CD4-positive, alpha-beta T cell (primary cell): Measurements from ENCODE around the gene ANKRD9. TPM values are rescaled to one million over a fixed set of nuclear protein-coding genes. Genes with fewer than 3 reads are reported as not detected.
"Not testable (repeated sequence)": the region's sequence is repeated elsewhere in the genome, so short reads cannot be mapped to it uniquely, and the experiment has no call there.

Experiments used
- ATAC-seq: fragments of 200-7000 bp; cut with Tn5 transposase; one replicate; pipeline ENCODE4 v1.10.0; 2022; ENCODE audit warnings: mild to moderate bottlenecking; ENCODE audit not compliant: poor library complexity
- CTCF ChIA-PET: fragments of 350-600 bp; sonication (Branson Sonifier 250); formaldehyde crosslinking; loops from one replicate; lab custom pipeline; 2021; ENCODE audit warnings: antibody characterized with exemption, inconsistent platforms; lab: Charles Lee
- POLR2A ChIA-PET: fragments of 350-600 bp; sonication (Branson Sonifier 250); formaldehyde crosslinking; loops from one replicate; lab custom pipeline; 2021; ENCODE audit warnings: antibody characterized with exemption, inconsistent platforms; lab: Charles Lee
- DNase-seq, 14 experiments: peaks; one replicate each; pipeline ENCODE4 v3.0.0-alpha.2; 2013 to 2020; ENCODE audit warnings: mixed read lengths in 2 of 14
- H3K27ac ChIP-seq, 2 donors: one replicate each; pipeline versions ENCODE4 v1.5.1 to v1.7.0; 2013; ENCODE audit warnings: low read length in 2 of 2, low read depth in 1 of 2, mild to moderate bottlenecking in 1 of 2
- H3K27me3 ChIP-seq, 2 experiments: 1 replicate in 1 of 2; 2 replicates in 1 of 2; pipeline versions ENCODE4 v1.6.1 to v1.7.0; 2013; ENCODE audit warnings: low read length in 2 of 2, control low read depth in 1 of 2, mild to moderate bottlenecking in 1 of 2, moderate library complexity in 1 of 2; ENCODE audit not compliant: insufficient read depth in 2 of 2, control insufficient read depth in 1 of 2
- H3K36me3 ChIP-seq: one replicate; pipeline ENCODE4 v1.6.1; 2013; ENCODE audit warnings: low read length, control low read depth; ENCODE audit not compliant: insufficient read depth
- H3K4me1 ChIP-seq: one replicate; pipeline ENCODE4 v1.6.1; 2013; ENCODE audit warnings: low read length, control low read depth; ENCODE audit not compliant: insufficient read depth
- H3K4me3 ChIP-seq: one replicate; pipeline ENCODE4 v1.5.1; 2013; ENCODE audit warnings: mild to moderate bottlenecking, low read length, moderate library complexity
- H3K9me3 ChIP-seq, 2 experiments: 1 replicate in 1 of 2; 2 replicates in 1 of 2; pipeline versions ENCODE4 v1.6.1 to v1.7.0; 2013; ENCODE audit warnings: low read length in 2 of 2, mild to moderate bottlenecking in 2 of 2, control low read depth in 1 of 2, moderate library complexity in 1 of 2; ENCODE audit not compliant: control insufficient read depth in 1 of 2, insufficient read depth in 1 of 2
- H3K27ac Mint-ChIP-seq: one replicate; pipeline ENCODE4 v1.8.0; 2020; ENCODE audit warnings: mixed read lengths
- H3K27me3 Mint-ChIP-seq: one replicate; pipeline ENCODE4 v1.8.0; 2021; ENCODE audit warnings: mixed read lengths
- H3K36me3 Mint-ChIP-seq: one replicate; pipeline ENCODE4 v1.8.0; 2021; ENCODE audit warnings: low read depth, mixed read lengths
- H3K4me1 Mint-ChIP-seq: one replicate; pipeline ENCODE4 v1.8.0; 2021; ENCODE audit warnings: low read depth, mixed read lengths
- H3K4me3 Mint-ChIP-seq: one replicate; pipeline ENCODE4 v1.8.0; 2020; ENCODE audit warnings: mild to moderate bottlenecking, mixed read lengths
- H3K9me3 Mint-ChIP-seq: one replicate; pipeline ENCODE4 v1.8.0; 2020; ENCODE audit warnings: mixed read lengths
- CTCF ChIP-seq: fragments of 200-600 bp; IDR thresholded peaks from one replicate; pipeline ENCODE4 v1.8.0; 2022; ENCODE audit warnings: antibody characterized with exemption, mild to moderate bottlenecking
- intact Hi-C, 2 experiments: fragments of 100-400 bp; cut with DNase I in 1 of 2; cut with micrococcal nuclease in 1 of 2; formaldehyde crosslinking; loops; one replicate each; pipeline versions ENCODE4 v1.15.1 to v1.9.0; 2023 to 2025; cut with DNase I, micrococcal nuclease
- total RNA-seq, 174 experiments: library from RNA in 2 of 174; stranded (reverse) in 2 of 174; gene quantifications; one replicate each; pipeline ENCODE4 v1.2.3 and lab custom pipeline; 2021 to 2026

Gene ANKRD9
- total RNA-seq, 2 experiments from 2014 or later, result 4.4 to 5.5 TPM

- Mint-ChIP-seq H3K4me3 (peak overlapping the region; percentile 83), H3K27ac (peak overlapping the region; percentile 78), H3K9me3 (no peaks in the 10 kb centered on the region), H3K27me3 (no peaks in the 10 kb centered on the region), H3K36me3 (no peaks in the 10 kb centered on the region), H3K4me1 (peaks cover 32% of the 10 kb centered on the region)
- intact Hi-C loops, result loop anchor here (1.0 to 10.0 kb wide), 4 partner anchors 68 to 770 kb away; partner anchors contain the start of gene RCOR1 (in 2 of the 2)
- TF ChIP-seq CTCF, result peak; percentile 97
- Histone ChIP-seq H3K4me3 (peak overlapping the region; percentile 70), H3K9me3 (no peaks in the 10 kb centered on the region), H3K27ac (peak overlapping the region; percentile 54 to 56), H3K36me3 (no peaks in the 10 kb centered on the region), H3K4me1 (peaks cover 28% of the 10 kb centered on the region), H3K27me3 (no peaks in the 10 kb centered on the region)
- peak; percentile 81 to 95 (median 88) for DNase-seq
- ATAC-seq, result peak; percentile 83
- ChIA-PET POLR2A (interaction anchor here (0.9 to 1.7 kb wide), 5 partner anchors 15 to 162 kb away, joined by 3 to 9 read pairs (median 3); partner anchors contain the start of genes ANKRD9, CINP and TECPR2), CTCF (interaction anchor here (1.2 to 2.7 kb wide), 4 partner anchors 66 to 86 kb away, joined by 3 to 14 read pairs (median 6); no protein-coding TSS in a partner anchor)
Observed at GRCh38 chr14:102524451-102525218, 15.1 kb upstream of the ANKRD9 start.

- POLR2A ChIA-PET, result interaction anchor here (0.7 to 1.7 kb wide), 4 partner anchors 67 to 256 kb away, joined by 3 to 9 read pairs (median 4); no protein-coding TSS in a partner anchor
- H3K9me3 ChIP-seq, result no peaks in the 10 kb centered on the region
- ATAC-seq (no peak), DNase-seq (no peak)
- no peaks in the 10 kb centered on the region for H3K27me3 Mint-ChIP-seq
- H3K36me3 ChIP-seq, result no peaks in the 10 kb centered on the region
- no peaks in the 10 kb centered on the region for H3K27me3 ChIP-seq
- no peak for TF ChIP-seq CTCF
- peak overlapping the region; percentile 86 for H3K4me3 Mint-ChIP-seq
- H3K4me3 ChIP-seq, result peak overlapping the region; percentile 70
- H3K9me3 Mint-ChIP-seq, result no peaks in the 10 kb centered on the region
- H3K27ac ChIP-seq, result peak overlapping the region in 1 of 2 donors; percentile 56
- H3K4me1 Mint-ChIP-seq, result peaks cover 32% of the 10 kb centered on the region
- intact Hi-C loops, result loop anchor here in 1 of 2 experiments (2.0 to 10.0 kb wide), 3 partner anchors 69 to 771 kb away; partner anchors contain the start of gene RCOR1
- no peaks in the 10 kb centered on the region for H3K36me3 Mint-ChIP-seq
- CTCF ChIA-PET, result interaction anchor here (1.2 to 2.7 kb wide), 5 partner anchors 67 to 86 kb away, joined by 3 to 14 read pairs (median 4); no protein-coding TSS in a partner anchor
- H3K4me1 ChIP-seq, result peaks cover 28% of the 10 kb centered on the region
- peak overlapping the region; percentile 78 for H3K27ac Mint-ChIP-seq
Observed at GRCh38 chr14:102523569-102524450, 14.2 kb upstream of the ANKRD9 start.

GRCh38 chr14:102523200-102523568, 13.6 kb upstream of the ANKRD9 start:
- H3K4me1 Mint-ChIP-seq, result peaks cover 32% of the 10 kb centered on the region
- no peaks in the 10 kb centered on the region for H3K27me3 ChIP-seq
- no peak for DNase-seq
- H3K36me3 ChIP-seq, result no peaks in the 10 kb centered on the region
- no peaks in the 10 kb centered on the region for H3K9me3 Mint-ChIP-seq
- H3K4me1 ChIP-seq, result peaks cover 28% of the 10 kb centered on the region
- peak overlapping the region; percentile 86 for H3K4me3 Mint-ChIP-seq
- H3K27ac ChIP-seq, result no peak overlapping the region
- ATAC-seq, result no peak
- ChIA-PET POLR2A (interaction anchor here (0.7 kb wide), 2 partner anchors 144 to 257 kb away, joined by 4 to 5 read pairs; no protein-coding TSS in a partner anchor), CTCF (interaction anchor here (1.3 kb wide), 1 partner anchor 85 kb away, joined by 4 read pairs; no protein-coding TSS in a partner anchor)
- H3K27ac Mint-ChIP-seq, result peak overlapping the region; percentile 68
- H3K4me3 ChIP-seq, result no peak overlapping the region
- no peak for TF ChIP-seq CTCF
- H3K36me3 Mint-ChIP-seq, result no peaks in the 10 kb centered on the region
- no peaks in the 10 kb centered on the region for H3K27me3 Mint-ChIP-seq
- H3K9me3 ChIP-seq, result no peaks in the 10 kb centered on the region
- intact Hi-C loops, result loop anchor here in 1 of 2 experiments (5.0 to 10.0 kb wide), 2 partner anchors 404 to 772 kb away; no protein-coding TSS in a partner anchor

- H3K27ac ChIP-seq, DNase-seq, CTCF ChIA-PET, H3K36me3 ChIP-seq, H3K27me3 Mint-ChIP-seq, H3K27me3 ChIP-seq, ATAC-seq, H3K9me3 ChIP-seq, H3K4me3 Mint-ChIP-seq, H3K9me3 Mint-ChIP-seq, H3K4me3 ChIP-seq, H3K36me3 Mint-ChIP-seq, POLR2A ChIA-PET, H3K27ac Mint-ChIP-seq: not testable (repeated sequence)
- H3K4me1 Mint-ChIP-seq, result peaks cover 23% of the 10 kb centered on the region
- H3K4me1 ChIP-seq, result peaks cover 31% of the 10 kb centered on the region
- intact Hi-C loops, result loop anchor here (5.0 to 10.0 kb wide), 7 partner anchors 62 to 815 kb away; partner anchors contain the start of genes CINP (in 1 of the 2), DYNC1H1 (in 1 of the 2), TECPR2 (in 1 of the 2) and ZNF839 (in 1 of the 2)
Observed at GRCh38 chr14:102519709-102520108, 10.1 kb upstream of the ANKRD9 start.
